Measurements from ENCODE around the gene RAD51B.

The RAD51B gene

GRCh38 chr14:68492381-68493151 is 673.0 kb downstream of the RAD51B start:
- no peak for DNase-seq (ENCODE audit: low spot score)

GRCh38 chr14:68493152-68493911 is 673.8 kb downstream of the RAD51B start:
- DNase-seq (ENCODE audit: low spot score) = no peak

GRCh38 chr14:68495101-68496039 is 675.8 kb downstream of the RAD51B start:
- DNase-seq (ENCODE audit: low spot score) = no peak

GRCh38 chr14:68497011-68497410 is 677.4 kb downstream of the RAD51B start:
- DNase-seq (ENCODE audit: low spot score) = no peak

- DNase-seq (ENCODE audit: low spot score) = no peak
Observed at GRCh38 chr14:68499451-68499850, 679.9 kb downstream of the RAD51B start.

- no peak for DNase-seq (ENCODE audit: low spot score)
Observed at GRCh38 chr14:68501171-68501570, 681.6 kb downstream of the RAD51B start.

- DNase-seq (ENCODE audit: low spot score) = no peak
Observed at GRCh38 chr14:68501614-68502052, 682.1 kb downstream of the RAD51B start.

- no peak for DNase-seq (ENCODE audit: low spot score)
Observed at GRCh38 chr14:68502230-68502629, 682.7 kb downstream of the RAD51B start.

GRCh38 chr14:68503186-68503825 is 683.7 kb downstream of the RAD51B start:
- DNase-seq (ENCODE audit: low spot score) = no peak

- no peak for DNase-seq (ENCODE audit: low spot score)
Observed at GRCh38 chr14:68504861-68505260, 685.3 kb downstream of the RAD51B start.

- no peak for DNase-seq (ENCODE audit: low spot score)
Observed at GRCh38 chr14:68506021-68506644, 686.6 kb downstream of the RAD51B start.

GRCh38 chr14:68506645-68507419 is 687.3 kb downstream of the RAD51B start:
- DNase-seq (ENCODE audit: low spot score) = no peak

GRCh38 chr14:68507544-68508081 is 688.0 kb downstream of the RAD51B start:
- DNase-seq (ENCODE audit: low spot score) = no peak

- no peak for DNase-seq (ENCODE audit: low spot score)
Observed at GRCh38 chr14:68508581-68508980, 689.0 kb downstream of the RAD51B start.

GRCh38 chr14:68509188-68509983 is 689.8 kb downstream of the RAD51B start:
- DNase-seq (ENCODE audit: low spot score) = no peak

- DNase-seq (ENCODE audit: low spot score) = no peak
Observed at GRCh38 chr14:68510201-68511128, 690.9 kb downstream of the RAD51B start.

GRCh38 chr14:68511129-68512047 is 691.8 kb downstream of the RAD51B start:
- no peak for DNase-seq (ENCODE audit: low spot score)

All from COLO829 (cell line).